Articular chondrocyte of knee joint (primary cell): ENCODE results near the gene ELOB. TPM values are rescaled to one million over a fixed set of nuclear protein-coding genes. Genes with fewer than 3 reads are reported as not detected.
A peak's percentile ranks its signal among the peaks of the same experiment; 100 is the strongest.

Experiments used
- small RNA-seq: library from RNA; depleted of rRNA; stranded (forward); fragments of <200 nt; gene quantifications from one replicate; pipeline ENCODE3, GENCODE V24; 2012
- total RNA-seq: library from RNA; depleted of rRNA; stranded (reverse); fragments of >200 nt; gene quantifications from 2 replicates; pipeline ENCODE4 v1.2.3, GENCODE V29; 2012

The ELOB gene
- 163 and 314 TPM in 2 replicates for total RNA-seq

DNA sequence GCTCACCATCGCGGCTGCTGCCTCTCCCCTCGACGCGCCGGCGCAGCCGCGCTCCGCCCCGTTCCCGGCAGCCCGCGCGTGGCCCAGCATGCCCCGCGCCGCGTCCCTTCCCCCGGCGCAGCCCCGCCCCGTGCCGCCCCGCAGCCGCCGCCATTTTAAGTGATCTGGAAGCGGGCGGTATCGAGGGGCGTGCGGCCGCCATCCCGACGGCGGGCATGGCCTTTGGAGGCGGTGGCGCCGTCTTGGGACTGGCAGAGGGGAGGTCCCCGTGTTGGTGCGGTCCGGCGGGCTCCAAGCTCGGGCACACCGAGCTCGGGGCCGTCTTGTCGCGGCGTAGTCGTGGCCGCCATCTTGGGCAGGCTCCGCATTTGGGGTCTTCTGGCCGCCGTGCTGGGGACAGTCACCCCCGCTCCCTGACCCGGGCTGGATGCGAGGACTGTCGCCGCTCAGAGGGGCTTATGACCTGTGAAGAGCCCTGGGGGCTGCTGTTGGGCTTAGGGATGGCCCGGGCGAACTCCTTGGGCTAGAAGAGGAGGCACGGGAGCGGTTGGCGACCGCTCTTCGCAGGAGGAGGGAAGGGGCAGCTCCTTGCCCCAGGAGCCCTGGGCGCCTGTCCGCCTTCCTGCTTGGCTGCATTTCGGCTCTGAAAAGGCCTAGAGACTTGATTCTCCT lies at the start of gene ELOB:
ELOB (minus strand) TSS at position 50 of the 672 bp plus-strand sequence; CDS start at position 9, 41 bp downstream.

DNA sequence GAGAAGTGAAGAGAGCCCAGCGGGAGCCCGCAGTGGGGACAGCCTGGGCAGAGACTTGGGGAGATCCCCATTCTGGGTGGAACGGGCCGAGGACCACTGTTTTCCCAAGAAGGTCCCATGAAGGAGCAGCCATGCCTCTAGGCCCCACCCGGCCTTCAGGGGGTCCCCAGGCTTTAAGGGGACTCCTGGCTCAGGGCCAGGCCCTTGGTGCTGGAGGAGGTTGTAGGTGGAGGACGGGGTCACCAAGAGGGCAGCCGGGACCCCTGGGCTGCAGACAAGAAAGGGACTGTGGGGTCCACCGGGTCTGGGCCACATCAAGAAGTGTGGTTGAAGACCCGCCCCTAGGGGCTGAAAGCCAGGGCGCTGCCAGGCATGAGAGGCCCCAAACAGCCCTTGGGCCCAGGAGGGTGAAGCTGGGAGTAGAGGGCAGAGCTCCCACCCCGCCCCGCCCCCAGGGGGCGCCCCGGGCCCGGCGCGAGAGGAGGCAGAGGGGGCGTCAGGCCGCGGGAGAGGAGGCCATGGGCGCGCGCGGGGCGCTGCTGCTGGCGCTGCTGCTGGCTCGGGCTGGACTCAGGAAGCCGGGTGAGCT lies 39.8 kb upstream of the ELOB start, which contains the start of gene PRSS21:
PRSS21 (plus strand) TSS at position 487 of the 589 bp plus-strand sequence; CDS start at position 519, 32 bp downstream.

DNA sequence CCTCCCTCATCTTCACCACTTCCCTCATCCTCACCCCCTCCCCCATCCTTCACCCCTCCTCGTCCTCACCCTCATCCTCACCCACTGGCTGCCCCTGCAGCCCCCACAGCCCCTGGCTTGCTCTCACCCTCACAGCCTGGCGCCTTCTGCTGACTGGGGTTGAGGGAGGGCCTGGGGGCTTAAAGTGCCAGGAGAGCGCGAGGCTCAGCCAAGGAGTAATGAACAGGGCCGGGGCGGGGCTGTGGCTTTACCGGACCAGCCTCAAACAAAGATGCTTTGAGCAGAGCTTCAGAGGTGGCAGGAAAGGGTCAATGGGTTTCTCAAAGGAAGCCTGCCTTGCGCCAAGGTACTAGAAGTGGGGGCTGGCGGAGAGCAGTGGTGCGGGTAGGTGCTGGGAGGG lies 10.3 kb upstream of the ELOB start, which contains the start of gene PRSS33:
PRSS33 (minus strand) TSS at position 155 of the 400 bp plus-strand sequence. CDS start 1,013 bp downstream, outside the sequence.

DNA sequence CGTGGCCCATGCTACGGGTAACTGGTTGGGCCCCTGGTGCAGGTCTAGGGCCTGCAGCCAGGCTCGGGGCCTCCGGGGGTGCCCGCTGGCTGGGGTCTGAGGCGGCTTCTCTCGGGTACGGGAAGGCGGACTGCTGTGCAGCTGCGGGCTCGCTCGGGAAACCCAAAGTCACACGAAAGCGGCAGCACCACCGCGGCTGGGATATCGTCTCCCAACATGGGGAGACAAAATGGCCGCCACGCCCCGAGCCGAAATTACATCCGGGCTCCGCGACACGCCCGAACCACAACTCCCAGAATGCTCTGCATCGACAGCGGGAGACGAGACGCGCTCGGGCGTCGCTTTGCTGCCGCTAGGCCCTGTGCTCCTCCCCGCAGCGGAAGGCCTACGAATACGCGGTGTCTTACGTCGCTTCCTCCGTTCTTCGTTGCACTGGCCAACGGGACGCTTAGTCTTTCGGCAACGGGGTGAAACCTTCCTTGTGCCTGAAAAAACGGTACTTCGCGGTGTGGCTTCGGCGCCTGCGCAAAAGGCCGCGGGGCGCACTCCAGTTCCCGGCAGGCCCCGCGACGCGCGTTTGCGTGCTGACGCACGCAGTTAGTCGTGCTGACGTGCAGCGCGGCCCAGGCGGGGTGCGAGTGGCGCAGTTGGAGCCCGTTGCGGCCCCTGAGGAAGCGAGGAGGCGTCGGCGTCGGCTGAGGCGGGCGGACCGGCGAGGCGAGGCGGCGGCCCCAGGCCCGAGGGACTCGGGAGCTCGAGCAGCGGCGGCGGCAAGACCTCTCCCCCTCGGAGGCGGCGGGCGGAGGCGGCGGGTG lies 24.8 kb downstream of the ELOB start, which contains the start of gene SRRM2:
SRRM2 (plus strand) TSS at position 604 of the 815 bp plus-strand sequence. CDS start 3,727 bp downstream, outside the sequence.

Small RNA genes lying within 50 kb of the gene (small RNA-seq; reads per million reads assigned to genes)
- gene SNORA3C: 0.88 reads per million, percentile 36 among the genes with 10 or more reads in this experiment

Other genes starting within 250 kb of the ELOB start
- gene CEMP1, start 245.9 kb downstream of the ELOB start, total RNA-seq: not detected in 2 replicates
- 17.2 and 20.6 TPM in 2 replicates for gene PDPK1, start 239.3 kb downstream of the ELOB start, total RNA-seq
- gene KCTD5, start 94.8 kb downstream of the ELOB start, total RNA-seq: 17.5 and 22.3 TPM in 2 replicates
- gene PRSS27, start 57.1 kb downstream of the ELOB start, total RNA-seq: 1.1 and 1.3 TPM in 2 replicates
- 82.6 and 88.5 TPM in 2 replicates for gene SRRM2, start 24.6 kb downstream of the ELOB start, total RNA-seq
- not detected in 2 replicates for gene PRSS33, start 10.3 kb upstream of the ELOB start, total RNA-seq
- not detected in 2 replicates for gene PRSS41, start 21.2 kb upstream of the ELOB start, total RNA-seq
- gene PRSS21, start 40.0 kb upstream of the ELOB start, total RNA-seq: 0.22 TPM in 1 of 2 replicates, not detected in the other
- 3.7 and 6.7 TPM in 2 replicates for gene ZG16B, start 53.0 kb upstream of the ELOB start, total RNA-seq
- not detected in 2 replicates for gene PRSS22, start 80.9 kb upstream of the ELOB start, total RNA-seq
- 37.6 and 46.6 TPM in 2 replicates for gene FLYWCH2, start 105.9 kb upstream of the ELOB start, total RNA-seq
- 43.4 and 51.8 TPM in 2 replicates for gene FLYWCH1, start 134.7 kb upstream of the ELOB start, total RNA-seq
- not detected in 2 replicates for gene KREMEN2, start 187.0 kb upstream of the ELOB start, total RNA-seq
- 3.5 and 4.8 TPM in 2 replicates for gene PAQR4, start 192.1 kb upstream of the ELOB start, total RNA-seq
- 4.8 and 6.4 TPM in 2 replicates for gene PKMYT1, start 203.2 kb upstream of the ELOB start, total RNA-seq
- gene CLDN9, start 235.6 kb upstream of the ELOB start, total RNA-seq: not detected in 2 replicates
- gene CLDN6, start 240.9 kb upstream of the ELOB start, total RNA-seq: not detected in 2 replicates
- gene TNFRSF12A, start 243.1 kb upstream of the ELOB start, total RNA-seq: 114 and 131 TPM in 2 replicates
- gene HCFC1R1, start 246.7 kb upstream of the ELOB start, total RNA-seq: 12.8 and 18.4 TPM in 2 replicates
- 18.8 and 20.3 TPM in 2 replicates for gene THOC6, start 246.8 kb upstream of the ELOB start, total RNA-seq